PC-3 (cell line): ENCODE results near the gene PATE3. TPM values are rescaled to one million over a fixed set of nuclear protein-coding genes. Genes with fewer than 3 reads are reported as not detected.

Experiments used
- ATAC-seq: fragments of 200-7000 bp; cut with Tn5 transposase; 2 replicates; pipeline ENCODE4 v1.9.1; 2020; ENCODE audit warnings: mild to moderate bottlenecking, moderate library complexity
- BruUV-seq: library from RNA; stranded (reverse); fragments of 400-500 nt; replicated peaks from 2 replicates; lab custom pipeline; 2021; lab: Mats Ljungman, UMichigan
- CTCF ChIA-PET: fragments of 300-600 bp; sonication (Branson Sonifier 250); formaldehyde crosslinking; loops from one replicate; lab custom pipeline; 2022; ENCODE audit warnings: antibody characterized with exemption; lab: Charles Lee
- POLR2A ChIA-PET: fragments of 300-600 bp; sonication (Branson Sonifier 250); formaldehyde crosslinking; loops from one replicate; lab custom pipeline; 2022; ENCODE audit warnings: antibody characterized with exemption; ENCODE audit not compliant: unreplicated experiment; lab: Charles Lee
- DNase-seq: peaks from one replicate; pipeline ENCODE4 v3.0.0-alpha.2; 2015
- H2AFZ ChIP-seq: fragments of 300-600 bp; sonication (generic); 2 replicates; pipeline ENCODE4 v1.6.0; 2016; ENCODE audit warnings: antibody characterized with exemption, low read length
- H3F3A ChIP-seq: fragments of 300-600 bp; sonication (generic); one replicate; pipeline ENCODE4 v1.6.0; 2017; ENCODE audit warnings: antibody characterized with exemption, low read length, control low read depth, mild to moderate bottlenecking; ENCODE audit not compliant: unreplicated experiment
- H3K27ac ChIP-seq: fragments of 300-600 bp; sonication (generic); 2 replicates; pipeline ENCODE4 v1.5.1; 2016; ENCODE audit warnings: mild to moderate bottlenecking, low read length
- H3K27me3 ChIP-seq: fragments of 300-600 bp; sonication (generic); 2 replicates; pipeline ENCODE4 v1.6.1; 2016; ENCODE audit warnings: low read length, mixed read lengths
- H3K36me3 ChIP-seq: fragments of 300-600 bp; sonication (generic); 2 replicates; pipeline ENCODE4 v1.6.1; 2016; ENCODE audit warnings: low read depth, mixed run types, low read length, mixed read lengths
- H3K4me1 ChIP-seq: fragments of 300-600 bp; sonication (generic); 2 replicates; pipeline ENCODE4 v1.5.1; 2016; ENCODE audit warnings: low read length; ENCODE audit not compliant: insufficient read depth
- H3K4me2 ChIP-seq: fragments of 300-600 bp; sonication (generic); 2 replicates; pipeline ENCODE4 v1.6.0; 2016; ENCODE audit warnings: low read length
- H3K4me3 ChIP-seq: fragments of 300-600 bp; sonication (generic); 2 replicates; pipeline ENCODE4 v1.5.1; 2016; ENCODE audit warnings: mild to moderate bottlenecking, low read length, mixed read lengths
- H3K79me2 ChIP-seq: fragments of 300-600 bp; sonication (generic); 2 replicates; pipeline ENCODE4 v1.6.1; 2017; ENCODE audit warnings: low read length, mixed read lengths
- H3K9ac ChIP-seq: fragments of 300-600 bp; sonication (generic); 2 replicates; pipeline ENCODE4 v1.6.0; 2016; ENCODE audit warnings: mild to moderate bottlenecking, low read length
- H3K9me2 ChIP-seq: fragments of 300-600 bp; sonication (generic); replicated peaks from 2 replicates; pipeline ENCODE4 v1.6.1; 2016; ENCODE audit warnings: mixed run types, low read length, mixed read lengths
- H3K9me3 ChIP-seq: fragments of 300-600 bp; sonication (generic); 2 replicates; pipeline ENCODE4 v1.6.1; 2016; ENCODE audit warnings: low read length, mixed read lengths
- H4K20me1 ChIP-seq: fragments of 300-600 bp; sonication (generic); 2 replicates; pipeline ENCODE4 v1.6.1; 2016; ENCODE audit warnings: low read length, mixed read lengths
- EZH2 ChIP-seq: fragments of 300-600 bp; sonication (generic); IDR thresholded peaks from one replicate; pipeline ENCODE4 v1.6.1; 2017; ENCODE audit warnings: antibody characterized with exemption, mild to moderate bottlenecking, low read length; ENCODE audit not compliant: unreplicated experiment
- EZH2phosphoT487 ChIP-seq: fragments of 300-600 bp; sonication (generic); IDR thresholded peaks from 2 replicates; pipeline ENCODE4 v1.6.1; 2018; ENCODE audit warnings: mild to moderate bottlenecking, antibody characterized with exemption, low read length, borderline replicate concordance
- intact Hi-C: fragments of 100-400 bp; cut with micrococcal nuclease; formaldehyde crosslinking; loops from 2 replicates; pipeline ENCODE4 v1.9.0; 2023
- total RNA-seq: library from RNA; depleted of rRNA; stranded (reverse); fragments of >200 nt; gene quantifications from 2 replicates; pipeline ENCODE4 v1.2.3, GENCODE V29; 2014
- TF ChIP-seq, protein P1 (sequence below): fragments of 300-600 bp; sonication (generic); conservative IDR thresholded peaks from 2 replicates; pipeline ENCODE4 v1.5.1; 2017; ENCODE audit warnings: antibody characterized with exemption, low read depth, mild to moderate bottlenecking, low read length

PATE3 gene
- total RNA-seq, 1 experiment from 2014 or later: not detected

DNA sequence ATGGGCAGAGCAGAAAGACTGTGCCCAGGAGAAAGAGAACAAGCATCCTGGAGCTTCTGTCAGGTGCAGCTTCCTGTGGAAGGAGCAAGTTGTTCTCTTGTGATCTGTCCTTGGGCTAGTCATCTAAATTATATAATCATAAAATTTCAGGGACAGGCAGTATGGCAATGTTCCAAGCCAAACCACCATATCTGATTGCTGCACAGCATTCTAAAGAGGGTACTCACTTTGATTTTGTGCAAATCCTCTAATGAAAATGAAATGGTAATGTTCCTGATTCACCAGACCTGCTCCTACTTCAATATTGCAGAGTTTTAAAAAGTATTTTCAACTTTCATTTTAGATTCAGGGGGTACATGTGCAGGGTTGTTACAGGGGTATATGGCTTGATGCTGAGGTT lies 9.2 kb upstream of the PATE3 start, which contains the start of gene PATE2:
Gene PATE2 (minus strand): TSS at position 101 of the 400 bp plus-strand sequence. CDS start 55 bp downstream, at position 46.
- H3K9ac ChIP-seq: no peak within 1 kb of the TSS
- ATAC-seq (no peak), DNase-seq (no peak)
- no peaks in the 10 kb centered on the region for H3F3A ChIP-seq
- no peaks in the 10 kb centered on the region for H3K9me2 ChIP-seq
- no peaks in the 10 kb centered on the region for H3K79me2 ChIP-seq
- intact Hi-C loops: no loop called here
- no peak within 1 kb of the TSS for H2AFZ ChIP-seq
- H3K4me2 ChIP-seq: no peak within 1 kb of the TSS
- H3K27me3 ChIP-seq: no peaks in the 10 kb centered on the region
- no peaks in the 10 kb centered on the region; the same call in 1 of the 2 replicates for H3K4me1 ChIP-seq
- POLR2A ChIA-PET: no interaction called here
- H3K9me3 ChIP-seq: no peaks in the 10 kb centered on the region
- no peaks in the 10 kb centered on the region for H3K36me3 ChIP-seq
- H3K27ac ChIP-seq: no peak within 1 kb of the TSS
- CTCF ChIA-PET: no interaction called here
- TF ChIP-seq, protein P1, sequence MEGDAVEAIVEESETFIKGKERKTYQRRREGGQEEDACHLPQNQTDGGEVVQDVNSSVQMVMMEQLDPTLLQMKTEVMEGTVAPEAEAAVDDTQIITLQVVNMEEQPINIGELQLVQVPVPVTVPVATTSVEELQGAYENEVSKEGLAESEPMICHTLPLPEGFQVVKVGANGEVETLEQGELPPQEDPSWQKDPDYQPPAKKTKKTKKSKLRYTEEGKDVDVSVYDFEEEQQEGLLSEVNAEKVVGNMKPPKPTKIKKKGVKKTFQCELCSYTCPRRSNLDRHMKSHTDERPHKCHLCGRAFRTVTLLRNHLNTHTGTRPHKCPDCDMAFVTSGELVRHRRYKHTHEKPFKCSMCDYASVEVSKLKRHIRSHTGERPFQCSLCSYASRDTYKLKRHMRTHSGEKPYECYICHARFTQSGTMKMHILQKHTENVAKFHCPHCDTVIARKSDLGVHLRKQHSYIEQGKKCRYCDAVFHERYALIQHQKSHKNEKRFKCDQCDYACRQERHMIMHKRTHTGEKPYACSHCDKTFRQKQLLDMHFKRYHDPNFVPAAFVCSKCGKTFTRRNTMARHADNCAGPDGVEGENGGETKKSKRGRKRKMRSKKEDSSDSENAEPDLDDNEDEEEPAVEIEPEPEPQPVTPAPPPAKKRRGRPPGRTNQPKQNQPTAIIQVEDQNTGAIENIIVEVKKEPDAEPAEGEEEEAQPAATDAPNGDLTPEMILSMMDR: no peak
- no peak for TF ChIP-seq EZH2phosphoT487
- TF ChIP-seq EZH2: no peak
- BruUV-seq: no TSS peak
- no peak within 1 kb of the TSS for H3K4me3 ChIP-seq
- no peaks in the 10 kb centered on the region for H4K20me1 ChIP-seq

DNA sequence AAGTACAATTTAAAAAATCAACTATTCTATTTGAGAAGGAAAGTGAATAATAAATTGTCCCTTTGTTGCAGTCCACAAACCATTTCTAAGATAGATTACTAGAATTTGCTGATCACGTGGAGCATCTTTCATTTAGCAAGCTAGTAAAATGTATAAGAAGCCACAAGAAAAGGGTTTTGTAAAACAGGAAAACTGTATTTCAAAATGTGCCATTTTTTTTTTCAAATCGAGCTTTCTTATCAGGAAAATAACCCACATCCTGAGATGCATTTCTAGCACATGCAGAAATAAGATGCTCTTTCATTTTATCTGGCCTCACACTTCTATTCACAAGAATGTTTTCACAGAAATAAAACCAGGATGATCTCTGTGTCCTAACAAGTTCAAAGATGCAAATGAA lies 3.2 kb upstream of the PATE3 start:
- no TSS peak for BruUV-seq

GRCh38 chr11:125790825-125791224 lies 2.9 kb downstream of the PATE3 start:
- no peaks in the 10 kb centered on the region for H3K9me2 ChIP-seq
- no peaks in the 10 kb centered on the region for H3K27me3 ChIP-seq
- intact Hi-C loops: loop anchor here (5.0 kb wide), 1 partner anchor 36 kb away; no protein-coding TSS in a partner anchor
- ChIA-PET CTCF (no interaction called here), POLR2A (no interaction called here)
- no peak overlapping the region for H2AFZ ChIP-seq
- no peak overlapping the region for H3K4me3 ChIP-seq
- no peak overlapping the region for H3K9ac ChIP-seq
- no peaks in the 10 kb centered on the region for H3K9me3 ChIP-seq
- H3K4me2 ChIP-seq: no peak overlapping the region
- H4K20me1 ChIP-seq: no peaks in the 10 kb centered on the region
- DNase-seq (no peak), ATAC-seq (no peak)
- no peaks in the 10 kb centered on the region for H3K36me3 ChIP-seq
- no TSS peak for BruUV-seq
- H3F3A ChIP-seq: no peaks in the 10 kb centered on the region
- H3K4me1 ChIP-seq: no peaks in the 10 kb centered on the region
- no peak overlapping the region for H3K27ac ChIP-seq
- H3K79me2 ChIP-seq: no peaks in the 10 kb centered on the region
- TF ChIP-seq, protein P1: no peak
- TF ChIP-seq EZH2 (no peak), EZH2phosphoT487 (no peak)

More for the DNA sequence above, 3.2 kb upstream of the PATE3 start:
- H3K9me2 ChIP-seq: no peaks in the 10 kb centered on the region
- H2AFZ ChIP-seq: no peak overlapping the region
- no peaks in the 10 kb centered on the region for H3K36me3 ChIP-seq
- no peak overlapping the region for H3K4me2 ChIP-seq
- ATAC-seq (no peak), DNase-seq (no peak)
- intact Hi-C loops: no loop called here
- TF ChIP-seq EZH2 (no peak), EZH2phosphoT487 (no peak)
- TF ChIP-seq, protein P1: no peak
- H4K20me1 ChIP-seq: no peaks in the 10 kb centered on the region
- no peaks in the 10 kb centered on the region for H3K79me2 ChIP-seq
- H3K9me3 ChIP-seq: no peaks in the 10 kb centered on the region
- CTCF ChIA-PET: no interaction called here
- no peaks in the 10 kb centered on the region for H3K4me1 ChIP-seq
- POLR2A ChIA-PET: no interaction called here
- H3F3A ChIP-seq: no peaks in the 10 kb centered on the region
- no peak overlapping the region for H3K4me3 ChIP-seq
- no peak overlapping the region for H3K27ac ChIP-seq
- H3K27me3 ChIP-seq: no peaks in the 10 kb centered on the region
- no peak overlapping the region for H3K9ac ChIP-seq
